Caco-2 (cell line): ENCODE measurements around the gene RBM12. TPM values are rescaled to one million over a fixed set of nuclear protein-coding genes. Genes with fewer than 3 reads are reported as not detected.

Experiments used
- BruUV-seq: library from RNA; stranded (reverse); fragments of 400-500 nt; replicated peaks from 2 replicates; lab custom pipeline; 2021; lab: Mats Ljungman, UMichigan
- CTCF ChIA-PET: fragments of 300-600 bp; sonication (Branson Sonifier 250); formaldehyde crosslinking; loops from one replicate; lab custom pipeline; 2022; ENCODE audit warnings: antibody characterized with exemption; lab: Charles Lee
- POLR2A ChIA-PET: fragments of 300-600 bp; sonication (Branson Sonifier 250); formaldehyde crosslinking; loops from one replicate; lab custom pipeline; 2022; ENCODE audit warnings: antibody characterized with exemption; lab: Charles Lee
- DNase-seq, 2 experiments: peaks; one replicate each; pipeline versions ENCODE4 v3.0.0 to v3.0.0-alpha.2; 2020 to 2022
- H3K27me3 ChIP-seq: replicated peaks from 2 replicates; pipeline ENCODE4 v1.6.0; 2011; ENCODE audit warnings: low read length; ENCODE audit not compliant: control insufficient read depth, insufficient read depth
- H3K36me3 ChIP-seq: 2 replicates; pipeline ENCODE4 v1.5.1; 2011; ENCODE audit warnings: low read length; ENCODE audit not compliant: control insufficient read depth, insufficient read depth
- H3K4me1 ChIP-seq: fragments of 250-450 bp; sonication (Bioruptor Pico); 2 replicates; pipeline ENCODE4 v1.5.1; 2020; ENCODE audit warnings: mild to moderate bottlenecking
- H3K4me3 ChIP-seq: 2 replicates; pipeline ENCODE4 v1.5.1; 2011; ENCODE audit warnings: low read depth, mild to moderate bottlenecking, control low read depth, low read length
- H3K9me3 ChIP-seq: fragments of 250-450 bp; sonication (Bioruptor Pico); 2 replicates; pipeline ENCODE4 v1.5.1; 2020; ENCODE audit warnings: mild to moderate bottlenecking, moderate library complexity
- H3K27ac Mint-ChIP-seq: one replicate; pipeline ENCODE4 v1.8.0; 2022; ENCODE audit warnings: mixed read lengths; ENCODE audit not compliant: unreplicated experiment
- H3K27me3 Mint-ChIP-seq: one replicate; pipeline ENCODE4 v1.8.0; 2022; ENCODE audit warnings: mixed read lengths; ENCODE audit not compliant: insufficient read depth, unreplicated experiment
- H3K36me3 Mint-ChIP-seq: one replicate; pipeline ENCODE4 v1.8.0; 2022; ENCODE audit warnings: mild to moderate bottlenecking, mixed read lengths; ENCODE audit not compliant: insufficient read depth, unreplicated experiment
- H3K4me1 Mint-ChIP-seq: one replicate; pipeline ENCODE4 v1.8.0; 2022; ENCODE audit warnings: low read depth, mixed read lengths; ENCODE audit not compliant: unreplicated experiment
- H3K4me3 Mint-ChIP-seq: one replicate; pipeline ENCODE4 v1.8.0; 2022; ENCODE audit warnings: mild to moderate bottlenecking, moderate library complexity, mixed read lengths; ENCODE audit not compliant: unreplicated experiment
- H3K9me3 Mint-ChIP-seq: one replicate; pipeline ENCODE4 v1.8.0; 2022; ENCODE audit warnings: mixed read lengths; ENCODE audit not compliant: unreplicated experiment
- intact Hi-C: fragments of 100-400 bp; cut with micrococcal nuclease; formaldehyde crosslinking; loops from one replicate; pipeline ENCODE4 v1.10.0; 2022; ENCODE audit not compliant: unreplicated experiment
- total RNA-seq: library from RNA; stranded (reverse); gene quantifications from 2 replicates; pipeline ENCODE4 v1.2.3, GENCODE V29; 2022
- TF ChIP-seq, protein P1 (sequence below), 2 experiments: fragments of 200-600 bp in 1 of 2; IDR thresholded peaks; 1 replicate in 1 of 2; 2 replicates in 1 of 2; pipeline versions ENCODE4 v1.5.1 to v1.8.0; 2011 to 2022; ENCODE audit warnings: antibody characterized with exemption in 1 of 2, control low read depth in 1 of 2, inconsistent platforms in 1 of 2, low read depth in 1 of 2, low read length in 1 of 2, mild to moderate bottlenecking in 1 of 2, moderate library complexity in 1 of 2; ENCODE audit not compliant: insufficient read depth in 1 of 2, severe bottlenecking in 1 of 2, unreplicated experiment in 1 of 2

Gene RBM12
- total RNA-seq, 1 experiment from 2014 or later, result 147 TPM

DNA sequence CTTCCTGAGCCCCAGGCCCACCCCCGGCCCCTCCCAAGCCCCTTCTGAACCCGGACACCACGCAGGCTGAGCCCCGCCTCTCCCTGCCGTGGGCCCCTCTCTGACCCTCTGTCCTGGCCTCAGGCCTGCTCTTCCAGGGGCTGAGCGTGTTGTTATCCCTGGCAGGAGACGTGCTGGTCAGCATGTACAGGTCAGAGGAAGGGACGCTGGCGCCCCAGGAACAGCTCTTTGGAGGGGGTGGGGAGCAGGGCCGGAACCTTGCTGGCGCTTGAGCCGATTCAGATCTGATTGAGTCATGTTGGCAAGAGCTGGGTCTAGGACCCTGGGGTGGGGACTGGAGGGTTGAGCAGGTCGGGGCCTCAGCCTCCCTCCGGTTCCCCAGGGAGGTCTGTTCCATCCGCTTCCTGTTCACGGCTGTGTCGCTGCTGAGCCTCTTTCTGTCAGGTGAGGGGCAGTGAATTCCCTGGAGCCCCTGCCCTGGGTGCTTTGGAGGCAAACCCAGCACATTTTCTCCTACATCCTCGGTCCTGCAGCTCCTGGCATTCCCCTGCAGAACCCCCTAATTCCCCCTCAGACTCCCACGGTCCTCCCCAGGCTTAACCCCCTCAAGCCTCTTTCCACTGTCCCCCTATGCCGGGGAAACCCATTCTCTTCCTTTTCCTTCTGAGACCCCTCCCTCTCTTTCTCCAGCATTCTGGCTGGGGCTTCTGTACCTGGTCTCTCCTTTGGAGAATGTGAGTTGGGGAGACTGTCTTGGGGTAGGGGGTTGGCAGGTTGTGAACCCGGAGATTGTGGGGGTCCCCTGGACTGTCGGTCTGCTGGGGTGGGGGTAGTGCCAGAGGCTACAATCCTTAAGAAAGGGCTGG lies 47.1 kb downstream of the RBM12 start:
- Mint-ChIP-seq H3K4me3 (peak overlapping the region; percentile 98), H3K9me3 (no peaks in the 10 kb centered on the region), H3K4me1 (peaks cover 29% of the 10 kb centered on the region), H3K27me3 (no peaks in the 10 kb centered on the region), H3K27ac (peak overlapping the region; percentile 100), H3K36me3 (peaks cover 85% of the 10 kb centered on the region)
- peak overlapping the region; percentile 66 for H3K4me3 ChIP-seq
- no TSS peak for BruUV-seq
- ChIA-PET POLR2A (interaction anchor here (0.5 to 2.8 kb wide), 9 partner anchors 16 to 336 kb away, joined by 3 to 37 read pairs (median 6); partner anchors contain the start of genes CEP250, CPNE1, ERGIC3 and RBM12), CTCF (interaction anchor here (0.6 to 5.4 kb wide), 25 partner anchors 15 to 377 kb away, joined by 3 to 46 read pairs (median 6); partner anchors contain the start of genes CEP250, CPNE1, ERGIC3 and NFS1)
- intact Hi-C loops, result loop anchor here (2.0 to 10.0 kb wide), 6 partner anchors 17 to 579 kb away; partner anchors contain the start of genes PHF20 and SCAND1
- TF ChIP-seq, protein P1, sequence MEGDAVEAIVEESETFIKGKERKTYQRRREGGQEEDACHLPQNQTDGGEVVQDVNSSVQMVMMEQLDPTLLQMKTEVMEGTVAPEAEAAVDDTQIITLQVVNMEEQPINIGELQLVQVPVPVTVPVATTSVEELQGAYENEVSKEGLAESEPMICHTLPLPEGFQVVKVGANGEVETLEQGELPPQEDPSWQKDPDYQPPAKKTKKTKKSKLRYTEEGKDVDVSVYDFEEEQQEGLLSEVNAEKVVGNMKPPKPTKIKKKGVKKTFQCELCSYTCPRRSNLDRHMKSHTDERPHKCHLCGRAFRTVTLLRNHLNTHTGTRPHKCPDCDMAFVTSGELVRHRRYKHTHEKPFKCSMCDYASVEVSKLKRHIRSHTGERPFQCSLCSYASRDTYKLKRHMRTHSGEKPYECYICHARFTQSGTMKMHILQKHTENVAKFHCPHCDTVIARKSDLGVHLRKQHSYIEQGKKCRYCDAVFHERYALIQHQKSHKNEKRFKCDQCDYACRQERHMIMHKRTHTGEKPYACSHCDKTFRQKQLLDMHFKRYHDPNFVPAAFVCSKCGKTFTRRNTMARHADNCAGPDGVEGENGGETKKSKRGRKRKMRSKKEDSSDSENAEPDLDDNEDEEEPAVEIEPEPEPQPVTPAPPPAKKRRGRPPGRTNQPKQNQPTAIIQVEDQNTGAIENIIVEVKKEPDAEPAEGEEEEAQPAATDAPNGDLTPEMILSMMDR (IDR thresholded peaks at IDR 0.05; ENCODE audit: insufficient read depth in 1 of 2, low read depth in 1 of 2, low read length in 1 of 2, severe bottlenecking in 1 of 2, unreplicated experiment in 1 of 2), result peak; percentile 61 to 90
- H3K27me3 ChIP-seq, result no peaks in the 10 kb centered on the region
- H3K4me1 ChIP-seq, result peaks cover 5% of the 10 kb centered on the region; the same call in 1 of the 2 replicates
- H3K36me3 ChIP-seq, result no peaks in the 10 kb centered on the region
- no peaks in the 10 kb centered on the region for H3K9me3 ChIP-seq
- DNase-seq, result peak; percentile 88 to 91

GRCh38 chr20:35616465-35617396 lies 48.0 kb downstream of the RBM12 start:
- peak overlapping the region; percentile 66 for H3K4me3 ChIP-seq
- peaks cover 5% of the 10 kb centered on the region; the same call in 1 of the 2 replicates for H3K4me1 ChIP-seq
- peak; percentile 96 for DNase-seq
- H3K4me3 Mint-ChIP-seq, result peak overlapping the region; percentile 98
- H3K9me3 Mint-ChIP-seq, result no peaks in the 10 kb centered on the region
- TF ChIP-seq, protein P1 (IDR thresholded peaks at IDR 0.05; ENCODE audit: insufficient read depth in 1 of 2, low read depth in 1 of 2, low read length in 1 of 2, severe bottlenecking in 1 of 2, unreplicated experiment in 1 of 2), result no peak
- H3K9me3 ChIP-seq, result no peaks in the 10 kb centered on the region
- intact Hi-C loops, result loop anchor here (1.0 to 10.0 kb wide), 14 partner anchors 15 to 578 kb away; partner anchors contain the start of genes CEP250, CPNE1, NFS1 and PHF20
- no peaks in the 10 kb centered on the region for H3K27me3 Mint-ChIP-seq
- no peaks in the 10 kb centered on the region for H3K36me3 ChIP-seq
- H3K27me3 ChIP-seq, result no peaks in the 10 kb centered on the region
- H3K4me1 Mint-ChIP-seq, result peaks cover 29% of the 10 kb centered on the region
- peaks cover 79% of the 10 kb centered on the region for H3K36me3 Mint-ChIP-seq
- POLR2A ChIA-PET, result interaction anchor here (0.5 to 2.8 kb wide), 17 partner anchors 9 to 337 kb away, joined by 3 to 38 read pairs (median 6); partner anchors contain the start of genes CEP250, CPNE1, ERGIC3 and NFS1
- H3K27ac Mint-ChIP-seq, result peak overlapping the region; percentile 100
- CTCF ChIA-PET, result interaction anchor here (0.6 to 5.4 kb wide), 21 partner anchors 10 to 378 kb away, joined by 3 to 46 read pairs (median 5); partner anchors contain the start of genes CEP250, CPNE1, ERGIC3 and NFS1
- TSS peak; percentile 26 for BruUV-seq
